GM18520 (cell line): Measurements from ENCODE around the gene HPCA.

Source experiments
- ATAC-seq: cut with Tn5 transposase; IDR thresholded peaks from one replicate; pipeline ENCODE4 v1.9.1; 2021; ENCODE audit not compliant: unreplicated experiment

HPCA gene

DNA sequence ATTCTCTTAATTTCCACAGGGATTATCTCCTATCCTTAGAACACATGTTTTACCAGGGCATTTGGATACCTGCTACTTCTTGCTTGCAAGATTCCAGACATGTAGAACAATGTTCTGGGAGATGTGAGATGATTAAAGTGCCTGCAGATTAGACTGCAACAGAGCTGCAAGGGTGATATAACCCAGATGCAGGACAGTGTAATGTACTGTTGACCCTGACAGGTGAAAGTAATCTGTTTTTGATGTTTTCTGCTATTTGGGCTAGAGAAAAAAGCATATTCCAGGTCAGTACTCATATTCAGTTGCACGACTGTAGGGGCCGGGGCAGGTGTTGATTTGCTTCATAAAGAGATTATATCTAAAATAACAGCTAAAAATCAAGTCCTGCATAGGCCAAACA lies 42.0 kb downstream of the HPCA start:
- ATAC-seq = no peak

DNA sequence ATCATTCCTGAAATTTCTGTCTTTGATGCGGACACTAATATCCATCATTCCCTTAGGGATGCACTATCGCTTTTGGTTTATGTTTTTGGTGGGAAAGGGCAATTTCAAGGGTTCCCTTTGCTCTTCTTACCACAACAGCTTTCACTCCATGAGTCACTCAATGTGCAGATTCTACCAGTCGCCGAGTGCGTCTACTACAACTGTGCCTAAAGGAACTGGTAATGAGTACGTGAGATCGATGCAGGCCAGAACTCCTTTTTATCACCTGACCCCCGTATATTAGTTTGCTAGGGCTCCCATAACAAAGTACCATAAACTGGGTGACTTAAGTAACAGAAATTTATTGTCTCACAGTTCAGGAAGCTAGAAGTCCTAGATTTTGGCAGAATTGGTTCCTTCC lies 42.4 kb downstream of the HPCA start:
- ATAC-seq = no peak

GRCh38 chr1:32929366-32929765 lies 43.1 kb downstream of the HPCA start:
- ATAC-seq = no peak

GRCh38 chr1:32931760-32932159 lies 45.5 kb downstream of the HPCA start:
- no peak for ATAC-seq

GRCh38 chr1:32933742-32934322 lies 47.5 kb downstream of the HPCA start:
- ATAC-seq = no peak

DNA sequence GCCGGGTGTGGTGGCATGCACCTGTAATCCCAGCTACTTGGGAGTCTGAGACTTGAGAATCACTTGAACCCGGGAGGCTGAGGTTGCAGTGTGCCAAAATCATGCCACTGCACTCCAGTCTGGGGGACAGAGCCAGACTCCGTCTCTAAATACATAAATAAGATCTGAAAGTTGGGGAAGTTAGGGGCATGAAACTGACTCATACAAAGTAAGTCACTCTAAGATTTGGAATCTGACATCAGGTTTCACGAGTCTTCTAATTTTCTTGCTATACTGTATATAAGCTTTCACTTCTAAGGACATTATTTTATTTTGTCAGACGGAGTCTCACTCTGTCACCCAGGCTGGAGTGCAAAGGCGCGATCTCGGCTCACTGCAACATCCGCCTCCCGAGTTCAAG lies 48.2 kb downstream of the HPCA start:
- ATAC-seq = no peak

DNA sequence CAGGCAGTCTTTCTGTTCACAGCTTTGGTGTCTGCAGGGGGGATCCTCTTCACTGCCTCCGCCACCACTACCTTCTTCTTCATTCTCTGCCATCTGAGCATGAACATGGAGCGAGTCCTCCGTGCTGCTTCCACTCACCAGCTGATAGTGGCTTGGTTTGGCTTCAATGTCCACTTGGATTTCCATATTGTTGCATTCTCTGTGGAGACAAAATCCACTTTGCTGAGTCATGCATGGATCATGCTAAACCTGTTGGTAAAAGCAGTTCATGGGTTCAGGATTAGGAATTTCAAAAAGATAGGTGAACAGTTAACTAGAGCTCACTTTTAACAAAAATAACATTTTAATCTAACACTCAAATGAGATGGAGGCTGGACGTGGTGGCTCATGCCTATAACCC lies 50.8 kb downstream of the HPCA start:
- ATAC-seq = no peak

GRCh38 chr1:32939655-32940371 lies 53.5 kb downstream of the HPCA start:
- no peak for ATAC-seq

DNA sequence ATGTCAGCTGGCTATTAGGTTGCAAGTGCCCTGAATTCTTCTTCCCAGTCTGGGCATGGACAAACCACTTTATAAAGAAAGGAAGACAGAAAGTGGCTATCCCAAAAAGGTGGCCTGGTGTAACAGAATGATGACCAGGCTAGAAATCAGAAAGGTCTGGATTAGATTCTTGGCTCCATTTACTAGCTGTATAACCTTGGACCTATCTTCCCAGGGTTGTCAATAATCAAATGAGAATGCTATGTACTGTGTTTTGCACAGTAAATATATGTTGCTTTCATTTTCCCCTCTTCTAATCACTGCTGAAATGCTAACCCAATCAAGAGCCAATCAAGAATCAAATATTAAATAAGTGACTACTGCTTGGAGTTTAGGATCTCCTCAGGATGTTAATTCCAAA lies 57.9 kb downstream of the HPCA start:
- no peak for ATAC-seq
